Measurements from ENCODE around the gene CEACAM16. TPM values are rescaled to one million over a fixed set of nuclear protein-coding genes. Genes with fewer than 3 reads are reported as not detected.

The CEACAM16 gene
- total RNA-seq, 2 experiments from 2014 or later: not detected

GRCh38 chr19:44737238-44738071 lies 38.5 kb downstream of the CEACAM16 start:
- intact Hi-C loops (cut with micrococcal nuclease; ENCODE audit: unreplicated experiment): no loop called here
- ChIA-PET CTCF (ENCODE audit: unreplicated experiment) (no interaction called here), POLR2A (interaction anchor here (0.6 kb wide), 1 partner anchor 16 kb away, joined by 4 read pairs; no protein-coding TSS in a partner anchor)
- Histone ChIP-seq H3K4me1 (ENCODE audit: insufficient read depth, low read length, poor library complexity, severe bottlenecking) (peaks cover 21% of the 10 kb centered on the region), H3K9me2 (ENCODE audit: insufficient read depth, low read length) (no peaks in the 10 kb centered on the region), H3K79me2 (ENCODE audit: insufficient read depth, low read depth, low read length) (no peaks in the 10 kb centered on the region), H4K20me1 (ENCODE audit: insufficient read depth, low read length) (no peaks in the 10 kb centered on the region), H2AFZ (ENCODE audit: low read length) (no peak overlapping the region), H3K9me3 (ENCODE audit: low read length) (no peaks in the 10 kb centered on the region), H3K27ac (ENCODE audit: low read depth, low read length, poor library complexity, severe bottlenecking) (no peak overlapping the region), H3K4me2 (ENCODE audit: low read length) (no peak overlapping the region), H3K36me3 (ENCODE audit: insufficient read depth, low read length) (no peaks in the 10 kb centered on the region), H3K4me3 (ENCODE audit: low read depth, low read length, poor library complexity, severe bottlenecking) (no peak overlapping the region)
- BruUV-seq (replicated peaks): no TSS peak
- TF ChIP-seq CTCF (conservative IDR thresholded peaks at IDR 0.05; ENCODE audit: low read length) (no peak), EZH2phosphoT487 (IDR thresholded peaks at IDR 0.05; ENCODE audit: borderline replicate concordance, low read depth, low read length) (no peak)
- no peak for DNase-seq (ENCODE audit: low spot score)

- H4K20me1 ChIP-seq (ENCODE audit: insufficient read depth, low read length): no peaks in the 10 kb centered on the region
- TF ChIP-seq CTCF (conservative IDR thresholded peaks at IDR 0.05; ENCODE audit: low read length): no peak
- TF ChIP-seq EZH2phosphoT487 (IDR thresholded peaks at IDR 0.05; ENCODE audit: borderline replicate concordance, low read depth, low read length): no peak
- no peaks in the 10 kb centered on the region for H3K79me2 ChIP-seq (ENCODE audit: insufficient read depth, low read depth, low read length)
- no peak overlapping the region for H3K27ac ChIP-seq (ENCODE audit: low read depth, low read length, poor library complexity, severe bottlenecking)
- CTCF ChIA-PET (ENCODE audit: unreplicated experiment): no interaction called here
- POLR2A ChIA-PET: interaction anchor here (0.6 kb wide), 1 partner anchor 15 kb away, joined by 4 read pairs; no protein-coding TSS in a partner anchor
- H3K4me1 ChIP-seq (ENCODE audit: insufficient read depth, low read length, poor library complexity, severe bottlenecking): peaks cover 21% of the 10 kb centered on the region
- H3K36me3 ChIP-seq (ENCODE audit: insufficient read depth, low read length): no peaks in the 10 kb centered on the region
- no peak for DNase-seq (ENCODE audit: low spot score)
- no peaks in the 10 kb centered on the region for H3K9me2 ChIP-seq (ENCODE audit: insufficient read depth, low read length)
- BruUV-seq (replicated peaks): no TSS peak
- intact Hi-C loops (cut with micrococcal nuclease; ENCODE audit: unreplicated experiment): no loop called here
- H3K9me3 ChIP-seq (ENCODE audit: low read length): no peaks in the 10 kb centered on the region
- no peak overlapping the region for H2AFZ ChIP-seq (ENCODE audit: low read length)
- no peak overlapping the region for H3K4me3 ChIP-seq (ENCODE audit: low read depth, low read length, poor library complexity, severe bottlenecking)
- H3K4me2 ChIP-seq (ENCODE audit: low read length): no peak overlapping the region
These were observed 39.2 kb downstream of the CEACAM16 start for GRCh38 chr19:44738136-44738535.

Data from OCI-LY7 (cell line).